ENCODE results near the gene CPVL.

GRCh38 chr7:29190349-29191045 is 44.2 kb upstream of the CPVL start:
- TF ChIP-seq CTCF (IDR thresholded peaks at IDR 0.05): no peak
- no peak for TF ChIP-seq POLR2A (IDR thresholded peaks at IDR 0.05)

All from heart left ventricle (tissue), 13 donors.